ENCODE data around the gene SULT1A3. TPM values are rescaled to one million over a fixed set of nuclear protein-coding genes. Genes with fewer than 3 reads are reported as not detected.
A peak's percentile ranks its signal among the peaks of the same experiment; 100 is the strongest.
"Not testable (repeated sequence)": the region's sequence is repeated elsewhere in the genome, so short reads cannot be mapped to it uniquely, and the experiment has no call there.

Gene SULT1A3
- total RNA-seq, 6 experiments from 2014 or later: 8.5 to 29.0 (median 11.9) TPM

- H3K36me3 ChIP-seq; H3K27ac ChIP-seq; H3K4me1 ChIP-seq; H3K4me3 ChIP-seq; DNase-seq; H3K9me3 ChIP-seq; H3K27me3 ChIP-seq; intact Hi-C loops (cut with DNase I): not testable (repeated sequence)
- ATAC-seq: peak; percentile 76 to 83 (median 83)
- no CpG with 5 or more reads among the region's 15 CpGs for WGBS (ENCODE audit: insufficient coverage, low coverage, low lambda C conversion rate, missing lambda C conversion rate)
These were observed 721 bp downstream of the SULT1A3 start for GRCh38 chr16:30199608-30200343.

GRCh38 chr16:30205541-30206236, 6.6 kb downstream of the SULT1A3 start:
- H3K9me3 ChIP-seq; H3K4me1 ChIP-seq; intact Hi-C loops (cut with DNase I); H3K36me3 ChIP-seq; H3K27me3 ChIP-seq; H3K27ac ChIP-seq: not testable (repeated sequence)
- WGBS (ENCODE audit: insufficient coverage, low coverage, low lambda C conversion rate, missing lambda C conversion rate): 6% methylated on average over 8 of the region's 52 CpGs
- ATAC-seq: peak; percentile 55 to 64 (median 60)
- peak overlapping the region in 2 of 3 donors; percentile 36 to 50 for H3K4me3 ChIP-seq
- DNase-seq: peak; percentile 17 to 55 (median 40)

GRCh38 chr16:30206252-30206651, 7.2 kb downstream of the SULT1A3 start:
- no CpG with 5 or more reads among the region's 33 CpGs for WGBS (ENCODE audit: insufficient coverage, low coverage, low lambda C conversion rate, missing lambda C conversion rate)
- H3K27ac ChIP-seq; H3K4me1 ChIP-seq; DNase-seq; intact Hi-C loops (cut with DNase I); H3K9me3 ChIP-seq; H3K27me3 ChIP-seq; H3K36me3 ChIP-seq: not testable (repeated sequence)
- peak; percentile 6 to 35 (median 22) for ATAC-seq
- H3K4me3 ChIP-seq: peak overlapping the region in 2 of 3 donors; percentile 36 to 50

DNA sequence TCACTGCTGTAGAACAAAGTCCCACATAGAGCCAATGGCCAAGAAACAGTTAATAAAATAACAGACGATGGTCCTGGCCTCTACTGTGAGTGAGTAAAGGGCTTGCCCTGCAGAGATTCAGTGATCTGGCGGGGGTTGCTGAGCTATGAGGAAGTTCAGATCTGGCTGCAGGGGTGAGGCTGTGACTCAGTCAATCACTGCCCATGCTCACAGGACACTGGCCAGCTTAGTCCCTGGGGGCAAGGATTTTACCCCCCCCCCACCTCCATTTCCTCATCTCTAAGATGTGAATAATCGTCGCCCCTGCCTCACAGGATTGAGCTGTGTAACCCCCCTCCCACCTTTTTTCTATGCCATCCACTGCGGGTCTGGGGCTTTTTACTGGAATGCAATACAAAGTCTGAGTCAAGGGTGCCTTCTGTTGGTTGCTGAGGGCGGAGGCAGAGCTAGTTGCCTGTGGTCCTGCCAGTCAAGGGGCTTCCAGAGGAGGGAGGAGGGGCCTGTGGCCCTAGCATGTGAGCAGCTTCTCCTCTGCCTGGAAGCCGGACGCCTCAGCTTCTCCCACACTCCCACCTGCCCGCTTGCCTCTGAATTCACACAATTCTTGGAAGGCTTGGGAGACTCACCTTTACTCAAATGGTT, 8.1 kb downstream of the SULT1A3 start:
- H3K27ac ChIP-seq; H3K27me3 ChIP-seq; H3K4me3 ChIP-seq; intact Hi-C loops (cut with DNase I); H3K9me3 ChIP-seq; H3K36me3 ChIP-seq; H3K4me1 ChIP-seq: not testable (repeated sequence)
- peak; percentile 18 to 57 (median 30) for ATAC-seq
- DNase-seq: peak in 1 of 3 donors; percentile 29
- WGBS (ENCODE audit: insufficient coverage, low coverage, low lambda C conversion rate, missing lambda C conversion rate): 40% methylated on average over 2 of the region's 9 CpGs

DNA sequence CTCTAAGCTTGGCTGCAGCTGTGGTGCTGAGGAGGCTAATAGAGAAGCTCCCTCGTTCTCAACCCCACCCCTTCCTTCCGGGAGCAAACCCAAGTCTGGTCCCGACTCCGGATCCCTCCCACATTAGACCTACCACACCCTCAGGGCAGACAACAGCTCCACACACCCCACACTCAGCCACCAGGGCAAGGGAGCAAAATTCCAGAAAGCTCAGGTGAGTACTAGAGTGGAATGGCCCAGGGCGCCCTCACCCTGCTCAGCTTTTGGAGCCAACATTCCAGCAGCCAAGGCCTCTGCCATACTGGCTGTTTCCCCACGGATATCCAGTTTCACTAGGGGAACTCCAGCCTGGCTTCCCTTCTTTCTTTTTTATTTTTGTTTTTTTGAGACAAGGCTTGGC, 10.0 kb downstream of the SULT1A3 start:
- DNase-seq (peak in 2 of 3 donors; percentile 23 to 42), ATAC-seq (peak; percentile 15 to 62 (median 46))
- H3K4me3 ChIP-seq; H3K27ac ChIP-seq; H3K36me3 ChIP-seq; H3K4me1 ChIP-seq; intact Hi-C loops (cut with DNase I); H3K9me3 ChIP-seq; H3K27me3 ChIP-seq: not testable (repeated sequence)
- WGBS (ENCODE audit: insufficient coverage, low coverage, low lambda C conversion rate, missing lambda C conversion rate): 27% methylated on average over 3 of the region's 6 CpGs

DNA sequence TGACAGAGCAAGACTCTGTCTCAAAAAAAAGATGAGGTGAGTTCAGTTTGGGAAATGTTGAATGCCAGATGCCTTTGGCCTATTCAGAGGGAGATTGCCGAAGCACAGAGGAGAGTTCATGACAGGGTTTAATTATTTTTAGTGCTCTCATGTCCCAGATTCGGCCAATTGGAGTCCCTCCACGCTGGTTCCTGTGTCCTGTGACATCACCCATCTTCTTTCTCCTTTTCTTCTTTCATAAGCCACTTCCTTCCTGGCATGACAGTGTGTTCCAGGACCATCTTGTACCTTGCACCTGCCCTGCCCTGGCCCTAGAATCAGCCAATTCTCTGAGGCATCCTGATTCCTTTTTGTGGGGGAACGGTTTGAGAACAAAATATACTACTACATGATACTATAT, 12.4 kb downstream of the SULT1A3 start:
- H3K27ac ChIP-seq; H3K4me3 ChIP-seq; intact Hi-C loops (cut with DNase I); H3K36me3 ChIP-seq; DNase-seq; H3K9me3 ChIP-seq; H3K27me3 ChIP-seq; H3K4me1 ChIP-seq: not testable (repeated sequence)
- WGBS (ENCODE audit: insufficient coverage, low coverage, low lambda C conversion rate, missing lambda C conversion rate): no CpG with 5 or more reads among the region's 4 CpGs
- ATAC-seq: peak in 1 of 4 donors; percentile 29

- DNase-seq: peak; percentile 2 to 41 (median 40)
- H3K27ac ChIP-seq; ATAC-seq; H3K36me3 ChIP-seq; intact Hi-C loops (cut with DNase I); H3K27me3 ChIP-seq; H3K4me3 ChIP-seq; H3K9me3 ChIP-seq; H3K4me1 ChIP-seq: not testable (repeated sequence)
- WGBS (ENCODE audit: insufficient coverage, low coverage, low lambda C conversion rate, missing lambda C conversion rate): 84% methylated on average over 3 of the region's 5 CpGs
These were observed 18.0 kb downstream of the SULT1A3 start for GRCh38 chr16:30217082-30217481.

DNA sequence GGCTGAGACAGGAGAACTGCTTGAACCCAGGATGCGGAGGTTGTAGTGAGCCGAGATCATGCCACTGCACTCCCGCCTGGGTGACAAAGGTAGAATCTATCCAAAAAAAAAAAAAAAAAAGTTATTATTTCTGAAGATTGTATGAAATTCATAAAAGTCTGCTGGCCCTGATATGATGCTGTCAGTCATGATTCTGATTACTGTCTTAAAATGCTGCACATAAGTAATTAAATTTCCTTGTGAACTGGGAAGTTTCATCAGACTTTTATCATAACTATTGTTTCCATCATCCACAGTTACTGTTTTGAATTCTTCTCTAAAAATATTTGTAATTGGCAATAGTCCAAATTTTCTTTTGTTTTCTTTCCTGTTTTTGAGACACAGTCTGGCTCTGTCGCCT, 49.3 kb downstream of the SULT1A3 start, which contains the start of gene NPIPB13:
Gene NPIPB13 (minus strand): TSS at position 101 of the 400 bp plus-strand sequence. CDS start 2,906 bp downstream, outside the sequence.
- H3K36me3 ChIP-seq; DNase-seq; H3K27ac ChIP-seq; H3K4me3 ChIP-seq; H3K9me3 ChIP-seq; ATAC-seq; H3K4me1 ChIP-seq; H3K27me3 ChIP-seq; intact Hi-C loops (cut with DNase I): not testable (repeated sequence)
- WGBS (ENCODE audit: insufficient coverage, low coverage, low lambda C conversion rate, missing lambda C conversion rate): no CpG with 5 or more reads among the region's 4 CpGs

Small RNAs within 50 kb of the gene (small RNA-seq; reads per million reads assigned to genes)
- 0 reads per million in 2 experiments for gene AC106782.4

Other genes with a start within 250 kb of the SULT1A3 start
- gene TMEM219, start 237.2 kb upstream of the SULT1A3 start, total RNA-seq: 10 to 100 TPM; 49.9 to 75.9 (median 57.1) TPM
- gene TAOK2, start 225.4 kb upstream of the SULT1A3 start, total RNA-seq: 10 to 100 TPM; 15.8 to 19.6 (median 17.2) TPM
- 10 to 100 TPM in 2 of 6 experiments, 1 to 10 TPM in 4; 5.2 to 12.9 (median 9.0) TPM for gene HIRIP3, start 203.6 kb upstream of the SULT1A3 start, total RNA-seq
- gene INO80E, start 203.0 kb upstream of the SULT1A3 start, total RNA-seq: 10 to 100 TPM; 22.3 to 45.8 (median 33.2) TPM
- gene DOC2A, start 188.2 kb upstream of the SULT1A3 start, total RNA-seq: under 1 TPM in 3 of 6 experiments, not detected in 3; 0.16 to 0.66 (median 0.33) TPM
- gene C16orf92, start 176.1 kb upstream of the SULT1A3 start, total RNA-seq: not detected
- gene TLCD3B, start 168.0 kb upstream of the SULT1A3 start, total RNA-seq: not detected
- gene ALDOA, start 133.5 kb upstream of the SULT1A3 start, total RNA-seq: 100 to 1,000 TPM; 113 to 580 (median 345) TPM
- gene PPP4C, start 123.3 kb upstream of the SULT1A3 start, total RNA-seq: 10 to 100 TPM; 43.1 to 59.7 (median 47.0) TPM
- gene TBX6, start 107.3 kb upstream of the SULT1A3 start, total RNA-seq: under 1 TPM; 0.37 to 0.68 (median 0.42) TPM
- gene YPEL3, start 103.0 kb upstream of the SULT1A3 start, total RNA-seq: 10 to 100 TPM; 13.5 to 46.5 (median 21.9) TPM
- gene GDPD3, start 85.7 kb upstream of the SULT1A3 start, total RNA-seq: 1 to 10 TPM in 4 of 6 experiments, under 1 TPM in 1, not detected in 1; 0.19 to 2.3 (median 2.3) TPM
- 10 to 100 TPM in 5 of 6 experiments, 1 to 10 TPM in 1; 7.4 to 24.1 (median 16.0) TPM for gene MAPK3, start 76.0 kb upstream of the SULT1A3 start, total RNA-seq
- 10 to 100 TPM in 1 of 6 experiments, 1 to 10 TPM in 5; 7.0 to 15.2 (median 7.9) TPM for gene CORO1A, start 15.7 kb upstream of the SULT1A3 start, total RNA-seq
- gene BOLA2B, start 5.6 kb upstream of the SULT1A3 start, total RNA-seq: 100 to 1,000 TPM in 1 of 6 experiments, 10 to 100 TPM in 5; 22.9 to 139 (median 25.6) TPM
- 10 to 100 TPM; 15.5 to 83.2 (median 36.4) TPM for gene SLX1A, start 5.4 kb upstream of the SULT1A3 start, total RNA-seq
- gene NPIPB13, start 49.2 kb downstream of the SULT1A3 start, total RNA-seq: 10 to 100 TPM in 1 of 6 experiments, 1 to 10 TPM in 4, under 1 TPM in 1; 0.99 to 11.2 (median 6.7) TPM
- gene CD2BP2, start 156.1 kb downstream of the SULT1A3 start, total RNA-seq: 10 to 100 TPM; 14.8 to 23.8 (median 18.2) TPM
- 10 to 100 TPM in 3 of 6 experiments, 1 to 10 TPM in 3; 7.9 to 12.3 (median 10.6) TPM for gene TBC1D10B, start 171.2 kb downstream of the SULT1A3 start, total RNA-seq
- 1 to 10 TPM in 1 of 6 experiments, not detected in 5; 1.4 TPM for gene MYL11, start 175.5 kb downstream of the SULT1A3 start, total RNA-seq
- gene SEPTIN1, start 183.3 kb downstream of the SULT1A3 start, total RNA-seq: 1 to 10 TPM in 3 of 6 experiments, under 1 TPM in 3; 0.12 to 1.7 (median 0.93) TPM
- 1 to 10 TPM; 2.9 to 4.3 (median 3.9) TPM for gene ZNF48, start 196.2 kb downstream of the SULT1A3 start, total RNA-seq
- gene ZNF771, start 208.4 kb downstream of the SULT1A3 start, total RNA-seq: 10 to 100 TPM in 3 of 6 experiments, 1 to 10 TPM in 3; 3.9 to 11.3 (median 9.6) TPM
- 10 to 100 TPM; 10.0 to 17.9 (median 13.9) TPM for gene DCTPP1, start 230.8 kb downstream of the SULT1A3 start, total RNA-seq
- 100 to 1,000 TPM; 157 to 228 (median 205) TPM for gene SEPHS2, start 246.6 kb downstream of the SULT1A3 start, total RNA-seq

Data from right lobe of liver (tissue), 6 donors.